Fibroblast of skin of left quadriceps (primary cell): ENCODE results near the gene IRF6.

Experiments used
- DNase-seq, 2 experiments: peaks; one replicate each; pipeline ENCODE4 v3.0.0-alpha.2; 2013; ENCODE audit warnings: low read depth in 2 of 2

The IRF6 gene

GRCh38 chr1:209805875-209806760 lies at the start of gene IRF6:
TSS of gene IRF6 (minus strand) at chr1:209806142. CDS start at chr1:209801413, 4,729 bp downstream.
- peak in 1 of 2 experiments; percentile 34 for DNase-seq

GRCh38 chr1:209855623-209856022 lies 49.7 kb upstream of the IRF6 start:
- DNase-seq: no peak

GRCh38 chr1:209855006-209855405 lies 49.1 kb upstream of the IRF6 start:
- no peak for DNase-seq

GRCh38 chr1:209854196-209854595 lies 48.3 kb upstream of the IRF6 start:
- no peak for DNase-seq

- DNase-seq: no peak
Observed at GRCh38 chr1:209853676-209854075, 47.7 kb upstream of the IRF6 start.

- peak; percentile 67 to 74 for DNase-seq
Observed at GRCh38 chr1:209850342-209850979, 44.5 kb upstream of the IRF6 start.

GRCh38 chr1:209849388-209849787 lies 43.4 kb upstream of the IRF6 start:
- DNase-seq: no peak

- no peak for DNase-seq
Observed at GRCh38 chr1:209845408-209845725, 39.4 kb upstream of the IRF6 start.

- DNase-seq: no peak
Observed at GRCh38 chr1:209844695-209845407, 38.9 kb upstream of the IRF6 start.

- DNase-seq: no peak
Observed at GRCh38 chr1:209840611-209841010, 34.7 kb upstream of the IRF6 start.

- peak; percentile 85 to 87 for DNase-seq
Observed at GRCh38 chr1:209839875-209840546, 34.1 kb upstream of the IRF6 start.

GRCh38 chr1:209838537-209838936 lies 32.6 kb upstream of the IRF6 start:
- no peak for DNase-seq

- no peak for DNase-seq
Observed at GRCh38 chr1:209837671-209838070, 31.7 kb upstream of the IRF6 start.

GRCh38 chr1:209835782-209836298 lies 29.9 kb upstream of the IRF6 start:
- peak; percentile 64 to 66 for DNase-seq

- no peak for DNase-seq
Observed at GRCh38 chr1:209831615-209832014, 25.7 kb upstream of the IRF6 start.

GRCh38 chr1:209830722-209831121 lies 24.8 kb upstream of the IRF6 start:
- no peak for DNase-seq

- DNase-seq: no peak
Observed at GRCh38 chr1:209829716-209830115, 23.8 kb upstream of the IRF6 start.

GRCh38 chr1:209827384-209828262 lies 21.7 kb upstream of the IRF6 start, which contains the start of gene UTP25:
TSS of gene UTP25 (plus strand) at chr1:209827972. CDS start at chr1:209828064, 92 bp downstream.
- peak; percentile 92 to 93 for DNase-seq

- DNase-seq: no peak
Observed at GRCh38 chr1:209825591-209826434, 19.9 kb upstream of the IRF6 start.
